Transverse colon (tissue), 4 donors: Measurements from ENCODE around the gene ERICH6B.

Source experiments
- POLR2A ChIP-seq: fragments of 450-650 bp; IDR thresholded peaks from one replicate; pipeline ENCODE4 v1.6.1; 2016; ENCODE audit warnings: antibody characterized with exemption, mild to moderate bottlenecking, moderate library complexity
- POLR2AphosphoS5 ChIP-seq, 3 donors: sonication (generic); formaldehyde crosslinking; IDR thresholded peaks; one replicate each; pipeline ENCODE4 v1.6.1; 2016; ENCODE audit warnings: antibody characterized with exemption in 3 of 3
- TF ChIP-seq, protein P1 (sequence below), 5 experiments: fragments of 200-600 bp in 3 of 5; fragments of 450-650 bp in 2 of 5; sonication (generic) in 3 of 5; IDR thresholded peaks; 1 replicate in 2 of 5; 2 replicates in 3 of 5; pipeline ENCODE4 v1.5.1; 2016 to 2017; ENCODE audit warnings: antibody characterized with exemption in 5 of 5, inconsistent platforms in 3 of 5, mild to moderate bottlenecking in 2 of 5, moderate library complexity in 1 of 5

DNA sequence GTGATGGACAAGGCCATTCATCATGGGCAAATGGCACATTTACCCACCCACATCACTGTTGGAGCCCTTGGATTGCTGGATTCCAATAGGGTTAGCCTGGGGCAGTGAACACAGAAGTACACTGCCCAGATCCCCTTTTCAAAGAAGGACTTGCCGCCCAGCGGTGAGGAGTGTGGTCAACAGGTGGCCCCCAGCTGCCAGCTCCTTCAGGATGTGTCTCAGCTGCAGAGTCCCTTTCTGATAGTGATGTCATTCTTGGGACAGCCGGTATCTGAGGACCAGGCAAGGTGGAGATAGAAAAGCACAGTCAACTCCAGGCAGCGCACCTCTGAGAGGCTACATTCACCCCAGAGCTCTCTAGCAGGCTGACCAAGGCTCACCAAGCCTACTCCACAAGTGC is 16.9 kb downstream of the ERICH6B start:
- TF ChIP-seq POLR2A (no peak), POLR2AphosphoS5 (IDR thresholded peaks at IDR 0.05) (no peak)
- TF ChIP-seq, protein P1, sequence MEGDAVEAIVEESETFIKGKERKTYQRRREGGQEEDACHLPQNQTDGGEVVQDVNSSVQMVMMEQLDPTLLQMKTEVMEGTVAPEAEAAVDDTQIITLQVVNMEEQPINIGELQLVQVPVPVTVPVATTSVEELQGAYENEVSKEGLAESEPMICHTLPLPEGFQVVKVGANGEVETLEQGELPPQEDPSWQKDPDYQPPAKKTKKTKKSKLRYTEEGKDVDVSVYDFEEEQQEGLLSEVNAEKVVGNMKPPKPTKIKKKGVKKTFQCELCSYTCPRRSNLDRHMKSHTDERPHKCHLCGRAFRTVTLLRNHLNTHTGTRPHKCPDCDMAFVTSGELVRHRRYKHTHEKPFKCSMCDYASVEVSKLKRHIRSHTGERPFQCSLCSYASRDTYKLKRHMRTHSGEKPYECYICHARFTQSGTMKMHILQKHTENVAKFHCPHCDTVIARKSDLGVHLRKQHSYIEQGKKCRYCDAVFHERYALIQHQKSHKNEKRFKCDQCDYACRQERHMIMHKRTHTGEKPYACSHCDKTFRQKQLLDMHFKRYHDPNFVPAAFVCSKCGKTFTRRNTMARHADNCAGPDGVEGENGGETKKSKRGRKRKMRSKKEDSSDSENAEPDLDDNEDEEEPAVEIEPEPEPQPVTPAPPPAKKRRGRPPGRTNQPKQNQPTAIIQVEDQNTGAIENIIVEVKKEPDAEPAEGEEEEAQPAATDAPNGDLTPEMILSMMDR (IDR thresholded peaks at IDR 0.05) = no peak
